Stimulated activated CD4-positive, alpha-beta T cell treated with anti-CD3 and anti-CD28 coated beads, Interleukin-2, amount 100 ng/mL, for 24 hours (primary cell): ENCODE measurements around the gene VAMP2.

Source experiments
- DNase-seq, 2 donors: peaks; one replicate each; pipeline ENCODE4 v3.0.0-alpha.2; 2020

Gene VAMP2

DNA sequence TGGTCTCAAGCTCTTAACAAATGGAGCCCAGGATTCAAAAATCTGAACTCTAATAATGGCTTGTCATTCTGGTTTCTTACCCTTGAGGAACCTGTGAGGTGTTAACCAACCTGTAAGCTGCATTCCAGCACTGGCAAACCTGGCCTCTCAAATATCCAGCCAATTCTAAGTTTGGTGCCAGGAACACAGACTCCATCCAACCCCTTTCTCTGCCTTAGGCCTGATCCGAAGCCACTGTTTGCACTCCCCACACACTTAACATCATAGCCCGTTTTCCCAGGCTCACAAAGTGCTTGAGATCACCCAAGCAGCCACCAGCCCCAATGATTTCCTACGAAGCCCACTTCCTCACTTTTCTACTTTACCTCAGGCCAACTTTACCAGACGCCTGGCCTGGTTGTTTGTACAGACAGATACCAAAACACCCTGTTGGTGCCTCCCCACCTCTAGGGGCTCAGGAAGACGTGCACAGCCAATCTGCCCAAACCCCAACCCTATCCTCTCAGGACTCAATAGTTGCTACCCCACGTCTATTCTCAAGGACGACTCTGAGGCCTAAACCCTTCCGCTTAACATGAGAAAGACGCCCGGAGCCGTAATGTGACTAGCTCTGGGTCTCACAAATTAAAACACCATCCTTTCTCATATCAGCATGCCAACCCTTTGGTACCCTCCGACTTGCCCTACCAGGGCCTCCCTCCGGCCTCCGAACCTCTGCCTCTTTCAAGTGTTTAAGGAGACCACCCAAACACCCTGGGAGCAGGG is 7.3 kb downstream of the VAMP2 start:
- peak in 1 of 2 donors; percentile 26 for DNase-seq

GRCh38 chr17:8154608-8155155 is 8.1 kb downstream of the VAMP2 start:
- no peak for DNase-seq

GRCh38 chr17:8153957-8154607 is 8.7 kb downstream of the VAMP2 start:
- DNase-seq: peak; percentile 88 to 92

GRCh38 chr17:8153525-8153956 is 9.2 kb downstream of the VAMP2 start:
- peak; percentile 65 to 69 for DNase-seq

DNA sequence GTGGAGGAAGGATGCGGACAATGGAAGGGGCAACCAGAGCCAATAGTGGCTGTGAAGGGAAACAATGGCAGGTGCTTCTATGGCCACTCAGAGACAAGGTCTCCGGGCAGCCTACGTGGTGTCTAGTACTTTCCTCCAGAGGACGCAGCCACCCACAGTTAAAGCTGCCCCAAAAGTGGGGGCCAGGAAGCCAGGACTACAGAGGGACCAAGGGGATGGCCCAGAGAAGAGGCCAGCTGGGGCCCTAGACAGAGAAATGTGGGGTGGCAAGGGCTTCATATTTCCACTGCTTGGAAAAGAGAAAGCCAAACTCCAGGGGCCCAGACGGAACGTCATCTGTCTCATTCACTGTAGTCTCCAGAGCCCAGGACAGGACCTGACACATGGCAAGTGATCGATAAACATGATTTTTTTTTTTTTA is 9.7 kb downstream of the VAMP2 start:
- DNase-seq: no peak

- peak; percentile 87 to 95 for DNase-seq
Observed at GRCh38 chr17:8152112-8152775, 10.5 kb downstream of the VAMP2 start, which contains the start of gene PER1. PER1 (minus strand) TSS chr17:8152404; CDS start chr17:8150706, 1,698 bp downstream.

GRCh38 chr17:8151641-8152111 is 11.1 kb downstream of the VAMP2 start:
- peak; percentile 46 to 47 for DNase-seq

GRCh38 chr17:8151120-8151640 is 11.6 kb downstream of the VAMP2 start:
- DNase-seq: peak; percentile 88 to 91

GRCh38 chr17:8150194-8151119 is 12.3 kb downstream of the VAMP2 start:
- no peak for DNase-seq

GRCh38 chr17:8149419-8150193 is 13.1 kb downstream of the VAMP2 start:
- DNase-seq: no peak

- DNase-seq: no peak
Observed at GRCh38 chr17:8148560-8148959, 14.2 kb downstream of the VAMP2 start.

- no peak for DNase-seq
Observed at GRCh38 chr17:8147805-8148404, 14.8 kb downstream of the VAMP2 start.

- no peak for DNase-seq
Observed at GRCh38 chr17:8147141-8147804, 15.5 kb downstream of the VAMP2 start.

- DNase-seq: no peak
Observed at GRCh38 chr17:8146381-8147140, 16.2 kb downstream of the VAMP2 start.

GRCh38 chr17:8145811-8146210 is 16.9 kb downstream of the VAMP2 start:
- DNase-seq: no peak

DNA sequence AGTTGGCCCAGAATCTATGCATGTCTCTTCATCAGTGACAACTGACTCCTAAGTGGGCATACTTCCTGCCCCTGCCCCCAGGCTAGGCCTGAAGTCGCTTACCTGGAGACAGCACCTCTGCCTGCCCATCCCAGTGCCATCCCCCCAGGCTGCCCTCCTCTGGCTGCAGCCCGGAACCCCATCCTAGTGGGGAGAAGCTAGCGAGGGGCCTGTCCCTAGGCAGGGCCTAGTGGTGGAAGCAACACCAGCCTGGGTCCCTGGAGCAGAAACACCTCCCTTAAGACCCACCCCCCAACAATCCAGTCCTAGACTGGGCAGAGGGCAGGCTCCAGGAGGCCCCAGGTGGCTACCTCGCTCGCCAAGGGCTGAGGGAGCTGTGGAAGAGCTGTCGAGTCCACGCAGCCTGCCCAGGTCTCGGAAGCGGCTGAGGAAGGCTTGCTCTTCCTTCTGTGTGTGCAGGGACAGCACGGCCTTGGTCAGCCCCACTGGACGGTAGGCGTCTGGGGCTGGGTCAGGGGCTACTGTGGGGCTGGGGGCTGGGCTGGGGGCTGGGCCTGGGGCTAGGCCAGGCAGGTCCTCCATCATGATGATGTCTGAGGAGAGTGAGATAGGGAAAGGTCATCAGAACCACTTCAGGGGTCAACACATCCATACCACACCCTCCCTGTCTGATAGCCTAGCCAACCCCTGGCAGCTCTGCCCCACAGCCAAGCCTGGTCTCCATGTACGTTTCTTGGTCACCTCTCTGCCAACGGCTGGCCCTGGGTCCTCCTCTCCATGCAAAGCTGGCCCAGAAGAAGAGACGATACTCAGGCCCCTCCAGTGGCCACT is 18.1 kb downstream of the VAMP2 start:
- no peak for DNase-seq

DNA sequence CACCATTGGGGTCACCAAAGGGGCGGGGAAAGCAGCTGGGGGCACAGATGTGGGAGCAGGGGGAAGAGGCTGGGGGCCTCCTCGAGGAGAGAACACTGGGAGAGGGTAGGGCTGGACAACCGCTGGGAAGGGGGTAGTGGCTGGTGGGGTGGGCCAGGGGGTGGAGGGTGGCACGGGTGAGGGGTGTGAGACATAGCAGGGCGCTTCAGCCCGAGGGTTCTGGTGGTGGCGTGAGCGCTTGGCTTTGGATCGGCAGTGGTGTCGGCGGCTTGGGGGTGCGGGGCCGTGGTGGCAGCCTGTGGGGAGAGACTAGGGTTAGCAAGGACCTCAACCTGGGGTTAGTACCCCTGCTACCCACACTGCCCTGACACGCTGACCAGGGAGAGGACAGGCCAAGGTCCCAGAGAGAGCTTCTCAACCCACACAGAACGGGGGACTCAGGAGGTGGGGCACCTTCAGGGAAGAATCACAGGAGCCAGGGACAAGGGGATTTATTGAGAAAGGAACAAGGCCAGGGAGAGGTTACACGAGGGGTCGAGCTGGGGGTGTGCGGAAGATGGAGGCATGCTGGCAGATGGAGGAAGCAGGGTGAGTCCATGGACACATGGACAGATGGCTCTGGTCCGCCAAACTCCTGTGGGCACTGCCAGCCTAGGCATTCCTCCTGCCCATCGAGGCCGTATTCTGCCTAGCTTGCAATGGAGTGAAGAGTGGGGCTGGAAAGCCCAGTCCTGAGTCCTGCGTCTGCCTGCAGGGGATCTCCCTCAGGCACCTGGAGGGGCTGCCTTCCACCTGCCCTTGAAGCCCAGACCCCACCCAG is 19.0 kb downstream of the VAMP2 start:
- no peak for DNase-seq
